GM19193 (cell line): ENCODE results near the gene ZNF701.

Experiments
- POLR2A ChIP-seq: IDR thresholded peaks from 4 replicates; pipeline ENCODE4 v1.6.1; 2011; ENCODE audit not compliant: insufficient read depth, insufficient read length; ENCODE audit errors: extremely low read depth

The ZNF701 gene

DNA sequence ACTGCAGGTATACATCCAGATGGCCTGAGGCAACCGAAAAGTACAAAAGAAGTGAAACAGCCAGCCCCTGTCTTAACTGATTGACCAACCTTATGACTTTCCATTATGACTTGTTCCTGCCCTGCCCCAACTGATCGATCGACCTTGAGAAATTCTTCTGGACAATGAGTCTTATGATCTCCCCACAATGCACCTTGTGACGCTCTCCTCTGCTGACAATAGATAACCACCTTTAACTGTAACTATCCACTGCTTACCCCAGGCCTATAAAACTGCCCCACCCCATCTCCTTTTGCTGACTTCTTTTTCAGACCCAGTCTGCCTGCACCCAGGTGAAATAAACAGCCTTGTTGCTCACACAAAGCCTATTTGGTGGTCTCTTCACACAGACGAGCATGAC is 56.8 kb downstream of the ZNF701 start:
- no peak for TF ChIP-seq POLR2A

DNA sequence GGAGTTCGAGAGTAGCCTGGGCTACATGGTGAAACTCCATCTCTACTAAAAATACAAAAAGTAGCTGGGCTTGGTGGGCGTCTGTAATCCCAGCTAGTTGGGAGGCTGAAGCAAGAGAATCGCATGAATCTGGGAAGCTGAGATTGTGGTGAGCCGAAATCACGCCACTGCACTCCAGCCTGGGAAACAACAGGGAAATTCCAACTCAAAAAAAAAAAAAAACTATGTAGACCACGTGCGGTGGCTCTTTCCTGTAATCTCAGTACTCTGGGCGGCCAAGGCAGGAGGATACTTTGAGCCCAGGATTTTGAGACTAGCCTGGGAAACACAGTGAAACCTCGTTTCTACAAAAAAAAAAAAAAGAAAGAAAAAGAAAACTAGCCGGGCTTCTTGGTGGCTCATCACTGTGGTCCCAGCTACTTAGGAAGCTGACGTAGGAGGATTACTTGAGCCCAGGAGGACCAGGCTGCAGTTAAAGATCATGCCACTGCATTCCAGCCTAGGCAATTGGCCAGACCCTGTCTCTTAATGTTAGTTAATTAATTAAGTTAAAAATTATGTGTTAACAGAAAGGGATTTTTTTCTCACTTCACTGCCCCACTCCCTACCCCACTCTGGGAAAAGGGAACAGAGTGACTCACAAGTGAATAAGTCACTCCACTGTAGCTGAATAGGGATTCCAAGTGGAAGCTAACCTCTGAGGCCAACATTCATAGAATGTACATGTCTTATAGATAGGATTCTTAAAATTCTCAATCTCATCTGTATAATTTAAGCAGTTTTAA is 65.9 kb downstream of the ZNF701 start:
- no peak for TF ChIP-seq POLR2A
